Kidney (tissue), 22 donors: ENCODE results near the gene SIM1. TPM values are rescaled to one million over a fixed set of nuclear protein-coding genes. Genes with fewer than 3 reads are reported as not detected.

ENCODE experiments used
- DNase-seq, 5 donors: peaks; one replicate each; pipeline ENCODE4 v3.0.0-alpha.2; 2013 to 2020
- FAIRE-seq: peaks from 2 replicates; lab custom pipeline; 2012; peaks lifted over from hg19 to GRCh38; lab: Jason Lieb, UNC
- H3K27ac ChIP-seq, 2 donors: one replicate each; pipeline ENCODE4 v1.7.0; 2013; ENCODE audit warnings: low read depth in 2 of 2, low read length in 2 of 2, inconsistent platforms in 1 of 2
- H3K27me3 ChIP-seq: one replicate; pipeline ENCODE4 v1.7.1; 2013; ENCODE audit warnings: low read length, inconsistent platforms; ENCODE audit not compliant: control insufficient read depth, insufficient read depth
- H3K36me3 ChIP-seq, 3 donors: one replicate each; pipeline versions ENCODE4 v1.7.0 to v1.7.1; 2013; ENCODE audit warnings: low read length in 3 of 3, control low read depth in 1 of 3, inconsistent platforms in 1 of 3; ENCODE audit not compliant: insufficient read depth in 3 of 3, control insufficient read depth in 2 of 3
- H3K4me1 ChIP-seq, 3 donors: one replicate each; pipeline versions ENCODE4 v1.7.0 to v1.7.1; 2013; ENCODE audit warnings: low read length in 3 of 3, inconsistent platforms in 1 of 3, low read depth in 1 of 3; ENCODE audit not compliant: control insufficient read depth in 2 of 3, insufficient read depth in 2 of 3
- H3K4me3 ChIP-seq, 3 donors: one replicate each; pipeline versions ENCODE4 v1.7.0 to v1.8.1; 2013; ENCODE audit warnings: low read length in 3 of 3, control low read depth in 1 of 3, inconsistent platforms in 1 of 3
- H3K9ac ChIP-seq, 3 donors: one replicate each; pipeline versions ENCODE4 v1.7.0 to v1.7.1; 2013; ENCODE audit warnings: low read length in 3 of 3, control low read depth in 1 of 3, inconsistent platforms in 1 of 3
- H3K9me3 ChIP-seq, 3 donors: one replicate each; pipeline versions ENCODE4 v1.7.0 to v1.7.1; 2013; ENCODE audit warnings: low read length in 3 of 3, control low read depth in 1 of 3, inconsistent platforms in 1 of 3; ENCODE audit not compliant: control insufficient read depth in 2 of 3, insufficient read depth in 1 of 3
- intact Hi-C: fragments of 100-400 bp; cut with DNase I; formaldehyde crosslinking; loops from one replicate; pipeline ENCODE4 v1.11.1; 2022
- long read RNA-seq, 10 donors: library from polyadenylated mRNA in 1 of 10; unstranded in 1 of 10; transcript quantifications; one replicate each; pipeline ENCODE4 v2.0.0 and lab custom pipeline, GENCODE V29; 2021 to 2026
- polyA plus RNA-seq: library from polyadenylated mRNA; stranded (reverse); fragments of 350-450 nt; fragmentation: Illumina TruSeq; extraction: RNeasy Lipid Tissue Mini Kit (QIAGEN cat#74804); gene quantifications from one replicate; pipeline ENCODE4 v1.2.3, GENCODE V29; 2014; ENCODE audit warnings: low read depth, low replicate concordance; ENCODE audit not compliant: insufficient read depth
- total RNA-seq: library from RNA; stranded (reverse); fragmentation: NEBNext Ultra II Directional; extraction: Animal tissue kit (Norgen Biotek cat#: 25700); gene quantifications from one replicate; pipeline ENCODE4 v1.2.1, GENCODE V29; 2021
- TF ChIP-seq, protein P1 (sequence below): IDR thresholded peaks from 3 replicates; pipeline ENCODE4 v1.5.1; 2012; ENCODE audit warnings: mild to moderate bottlenecking, moderate library complexity, borderline replicate concordance; ENCODE audit not compliant: insufficient read depth; ENCODE audit errors: extremely low read depth
- donor health status: control.
- donor health status: control.
- donor health status: control.
- donor health status: control.
- donor health status: control.
- donor health status: DM: yes; HTN: yes; CAD: no.
- donor health status: Normal renal cell carcinoma (clear cell type).

SIM1 gene, protein sequence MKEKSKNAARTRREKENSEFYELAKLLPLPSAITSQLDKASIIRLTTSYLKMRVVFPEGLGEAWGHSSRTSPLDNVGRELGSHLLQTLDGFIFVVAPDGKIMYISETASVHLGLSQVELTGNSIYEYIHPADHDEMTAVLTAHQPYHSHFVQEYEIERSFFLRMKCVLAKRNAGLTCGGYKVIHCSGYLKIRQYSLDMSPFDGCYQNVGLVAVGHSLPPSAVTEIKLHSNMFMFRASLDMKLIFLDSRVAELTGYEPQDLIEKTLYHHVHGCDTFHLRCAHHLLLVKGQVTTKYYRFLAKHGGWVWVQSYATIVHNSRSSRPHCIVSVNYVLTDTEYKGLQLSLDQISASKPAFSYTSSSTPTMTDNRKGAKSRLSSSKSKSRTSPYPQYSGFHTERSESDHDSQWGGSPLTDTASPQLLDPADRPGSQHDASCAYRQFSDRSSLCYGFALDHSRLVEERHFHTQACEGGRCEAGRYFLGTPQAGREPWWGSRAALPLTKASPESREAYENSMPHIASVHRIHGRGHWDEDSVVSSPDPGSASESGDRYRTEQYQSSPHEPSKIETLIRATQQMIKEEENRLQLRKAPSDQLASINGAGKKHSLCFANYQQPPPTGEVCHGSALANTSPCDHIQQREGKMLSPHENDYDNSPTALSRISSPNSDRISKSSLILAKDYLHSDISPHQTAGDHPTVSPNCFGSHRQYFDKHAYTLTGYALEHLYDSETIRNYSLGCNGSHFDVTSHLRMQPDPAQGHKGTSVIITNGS
- total RNA-seq: 31.8 TPM
- 4.4 TPM for polyA plus RNA-seq
- long read RNA-seq, donor 1, partial matches to known transcripts: 0 of 2 reads
- long read RNA-seq, donor 1, other reads (novel, unspliced or antisense): 0 of 2 reads
- long read RNA-seq, donor 2, partial matches to known transcripts: 0 of 2 reads
- long read RNA-seq, donor 2, other reads (novel, unspliced or antisense): 0 of 2 reads
- long read RNA-seq, donor 3, partial matches to known transcripts: 0 of 1 reads
- long read RNA-seq, donor 3, other reads (novel, unspliced or antisense): 0 of 1 reads
- long read RNA-seq, donor 4, partial matches to known transcripts: 0 of 3 reads
- long read RNA-seq, donor 4, other reads (novel, unspliced or antisense): 0 of 3 reads
- long read RNA-seq, donor 5, partial matches to known transcripts: 0 of 2 reads
- long read RNA-seq, donor 5, other reads (novel, unspliced or antisense): 0 of 2 reads
- long read RNA-seq, donor 6, partial matches to known transcripts: 0 of 1 reads
- long read RNA-seq, donor 6, other reads (novel, unspliced or antisense): 0 of 1 reads
- long read RNA-seq, donor 7, transcript SIM1-204 (2 exons, 1,609 nt): major isoform, 6 of 13 reads
- long read RNA-seq, donor 7, partial matches to known transcripts: 1 of 13 reads
- long read RNA-seq, donor 7, other reads (novel, unspliced or antisense): 6 of 13 reads
- long read RNA-seq, donor 8, partial matches to known transcripts: 0 of 4 reads
- long read RNA-seq, donor 8, other reads (novel, unspliced or antisense): 0 of 4 reads
- long read RNA-seq, donor 9, partial matches to known transcripts: 0 of 2 reads
- long read RNA-seq, donor 9, other reads (novel, unspliced or antisense): 0 of 2 reads
- long read RNA-seq, donor 10, partial matches to known transcripts: 0 of 5 reads
- long read RNA-seq, donor 10, other reads (novel, unspliced or antisense): 0 of 5 reads

DNA sequence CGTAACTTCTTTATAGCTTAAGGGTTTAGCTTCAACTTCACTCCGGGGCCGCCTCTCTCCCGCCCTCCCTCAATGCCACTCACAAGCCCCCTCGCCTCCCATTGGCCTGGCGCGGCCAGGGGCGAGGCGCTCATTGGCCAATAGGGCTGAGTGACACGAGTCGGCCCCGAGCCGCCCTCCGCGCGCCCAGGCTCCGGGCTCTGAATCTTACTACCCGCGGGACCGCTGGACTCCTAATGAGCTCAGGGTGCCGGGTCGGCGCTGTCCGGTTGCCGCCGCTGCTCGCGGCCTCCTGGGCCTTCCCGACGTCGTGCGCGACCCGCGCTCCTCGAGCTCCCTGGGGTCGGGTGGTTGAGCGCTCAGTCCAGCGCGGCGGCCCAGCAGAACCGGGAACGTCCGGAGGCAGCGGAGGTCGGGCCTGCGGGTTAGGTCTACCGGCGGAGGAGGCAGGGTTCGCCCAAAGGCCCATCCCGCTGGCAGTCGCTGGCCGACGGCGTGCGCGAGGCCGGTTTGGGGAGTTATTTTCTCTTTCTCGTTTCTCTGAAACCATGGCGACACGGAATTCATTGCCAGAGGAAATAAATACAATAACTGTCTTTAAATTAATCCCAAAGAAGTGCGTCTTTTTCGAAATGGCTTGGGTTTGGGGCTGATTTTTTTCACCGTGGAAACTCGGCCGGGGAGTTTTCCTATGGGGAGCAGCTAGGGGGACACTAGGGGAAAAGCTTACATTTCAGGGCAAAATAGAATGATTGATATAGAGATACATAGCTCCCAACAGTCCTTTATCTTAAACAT lies at the start of gene SIM1:
Gene SIM1 (minus strand): TSS at position 19 of the 798 bp plus-strand sequence. CDS start 1,453 bp downstream, outside the sequence.
- Histone ChIP-seq H3K36me3 (peaks cover 0 to 5% (median 0%) of the 10 kb centered on the region in 3 donors), H3K27ac (peak within 1 kb of the TSS; percentile 93 to 94), H3K9ac (peak within 1 kb of the TSS; percentile 70 to 94 (median 94)), H3K4me1 (peaks cover 0 to 3% (median 0%) of the 10 kb centered on the region in 3 donors), H3K27me3 (peaks cover 66% of the 10 kb centered on the region), H3K9me3 (no peaks in the 10 kb centered on the region), H3K4me3 (peak within 1 kb of the TSS; percentile 67 to 77 (median 68))
- TF ChIP-seq, protein P1, sequence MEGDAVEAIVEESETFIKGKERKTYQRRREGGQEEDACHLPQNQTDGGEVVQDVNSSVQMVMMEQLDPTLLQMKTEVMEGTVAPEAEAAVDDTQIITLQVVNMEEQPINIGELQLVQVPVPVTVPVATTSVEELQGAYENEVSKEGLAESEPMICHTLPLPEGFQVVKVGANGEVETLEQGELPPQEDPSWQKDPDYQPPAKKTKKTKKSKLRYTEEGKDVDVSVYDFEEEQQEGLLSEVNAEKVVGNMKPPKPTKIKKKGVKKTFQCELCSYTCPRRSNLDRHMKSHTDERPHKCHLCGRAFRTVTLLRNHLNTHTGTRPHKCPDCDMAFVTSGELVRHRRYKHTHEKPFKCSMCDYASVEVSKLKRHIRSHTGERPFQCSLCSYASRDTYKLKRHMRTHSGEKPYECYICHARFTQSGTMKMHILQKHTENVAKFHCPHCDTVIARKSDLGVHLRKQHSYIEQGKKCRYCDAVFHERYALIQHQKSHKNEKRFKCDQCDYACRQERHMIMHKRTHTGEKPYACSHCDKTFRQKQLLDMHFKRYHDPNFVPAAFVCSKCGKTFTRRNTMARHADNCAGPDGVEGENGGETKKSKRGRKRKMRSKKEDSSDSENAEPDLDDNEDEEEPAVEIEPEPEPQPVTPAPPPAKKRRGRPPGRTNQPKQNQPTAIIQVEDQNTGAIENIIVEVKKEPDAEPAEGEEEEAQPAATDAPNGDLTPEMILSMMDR: no peak
- intact Hi-C loops: no loop called here
- no peak for FAIRE-seq
- DNase-seq: peak; percentile 94 to 97 (median 96)

DNA sequence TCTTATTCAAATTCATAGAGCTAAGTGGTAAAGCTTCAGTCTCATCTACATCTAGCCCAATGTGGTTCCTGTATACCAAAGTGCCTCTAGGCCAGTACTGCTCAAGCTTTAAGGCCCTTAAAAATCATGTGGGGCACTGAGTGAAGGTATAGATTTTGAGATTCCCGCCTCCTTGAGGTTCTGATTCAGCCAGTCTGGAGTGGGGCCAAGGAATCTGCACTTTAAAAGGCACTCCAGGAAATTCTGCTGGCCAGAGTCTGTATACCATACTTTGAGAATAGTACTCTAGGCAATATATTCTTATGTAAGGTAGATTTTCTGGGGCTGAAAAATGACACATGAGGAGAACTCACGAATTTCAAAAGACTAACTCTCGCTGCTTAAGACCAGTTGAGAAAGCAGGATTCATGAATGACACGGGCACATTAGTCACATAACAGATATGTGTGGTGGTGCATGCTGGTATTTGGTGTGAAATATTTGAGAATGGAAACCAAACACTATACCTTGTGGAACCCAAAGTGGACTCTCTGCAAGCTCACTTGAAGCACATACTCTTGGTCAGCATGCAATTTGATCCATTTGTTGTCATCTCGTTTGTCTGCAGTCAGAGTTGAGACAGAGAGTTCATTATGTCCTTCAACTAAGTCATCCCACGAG lies 47.6 kb upstream of the SIM1 start:
- H3K36me3 ChIP-seq: peaks cover 0 to 8% (median 0%) of the 10 kb centered on the region in 3 donors
- FAIRE-seq: no peak
- H3K4me3 ChIP-seq: no peak overlapping the region
- H3K4me1 ChIP-seq: no peaks in the 10 kb centered on the region
- intact Hi-C loops: no loop called here
- H3K27ac ChIP-seq: no peak overlapping the region
- DNase-seq: no peak
- no peaks in the 10 kb centered on the region for H3K27me3 ChIP-seq
- no peaks in the 10 kb centered on the region for H3K9me3 ChIP-seq
- TF ChIP-seq, protein P1: no peak
- no peak overlapping the region for H3K9ac ChIP-seq
